T-helper 17 cell (primary cell): Measurements from ENCODE around the gene IKBKE. TPM values are rescaled to one million over a fixed set of nuclear protein-coding genes. Genes with fewer than 3 reads are reported as not detected.

Experiments
- ATAC-seq: fragments of 150-1000 bp; cut with Tn5 transposase; 2 replicates; pipeline ENCODE4 v1.10.0; 2021; ENCODE audit warnings: mild to moderate bottlenecking, moderate library complexity
- DNase-seq, 3 donors: peaks; one replicate each; pipeline versions ENCODE4 v3.0.0 to v3.0.0-alpha.2; 2020 to 2021
- H3K9me3 ChIP-seq: one replicate; pipeline ENCODE4 v1.7.0; 2013; ENCODE audit warnings: low read length, mild to moderate bottlenecking; ENCODE audit not compliant: control insufficient read depth, poor library complexity, severe bottlenecking
- H3K27ac Mint-ChIP-seq: one replicate; pipeline ENCODE4 v1.8.0; 2022; ENCODE audit warnings: mild to moderate bottlenecking, moderate library complexity, mixed read lengths
- H3K27me3 Mint-ChIP-seq: one replicate; pipeline ENCODE4 v1.8.0; 2022; ENCODE audit warnings: mixed read lengths
- H3K36me3 Mint-ChIP-seq: one replicate; pipeline ENCODE4 v1.8.0; 2022; ENCODE audit warnings: low read depth, mixed read lengths
- H3K4me1 Mint-ChIP-seq: one replicate; pipeline ENCODE4 v1.8.0; 2022; ENCODE audit warnings: mild to moderate bottlenecking, mixed read lengths
- H3K4me3 Mint-ChIP-seq: one replicate; pipeline ENCODE4 v1.8.0; 2022; ENCODE audit warnings: mild to moderate bottlenecking, moderate library complexity, mixed read lengths
- total RNA-seq, 4 donors: library from RNA in 2 of 4; stranded (reverse) in 2 of 4; gene quantifications; one replicate each; pipeline ENCODE4 v1.2.3 and lab custom pipeline; 2022 to 2026

IKBKE gene
- total RNA-seq, 2 donors from 2014 or later = 48.5 to 72.5 TPM

- Mint-ChIP-seq H3K4me1 (no peaks in the 10 kb centered on the region), H3K27me3 (no peaks in the 10 kb centered on the region), H3K27ac (no peak overlapping the region), H3K36me3 (no peaks in the 10 kb centered on the region), H3K4me3 (no peak overlapping the region)
- no peaks in the 10 kb centered on the region for H3K9me3 ChIP-seq
- DNase-seq (no peak), ATAC-seq (no peak)
Observed at GRCh38 chr1:206538901-206539640, 68.8 kb downstream of the IKBKE start.

GRCh38 chr1:206540044-206540780 is 69.9 kb downstream of the IKBKE start:
- DNase-seq = no peak
- Mint-ChIP-seq H3K4me1 (peaks cover 5% of the 10 kb centered on the region), H3K27me3 (no peaks in the 10 kb centered on the region), H3K27ac (no peak overlapping the region), H3K36me3 (no peaks in the 10 kb centered on the region), H3K4me3 (no peak overlapping the region)
- ATAC-seq = no peak
- H3K9me3 ChIP-seq = no peaks in the 10 kb centered on the region

- DNase-seq = no peak
- Mint-ChIP-seq H3K36me3 (no peaks in the 10 kb centered on the region), H3K27ac (no peak overlapping the region), H3K27me3 (no peaks in the 10 kb centered on the region), H3K4me1 (peaks cover 10% of the 10 kb centered on the region), H3K4me3 (no peak overlapping the region)
- H3K9me3 ChIP-seq = no peaks in the 10 kb centered on the region
- ATAC-seq = no peak
Observed at GRCh38 chr1:206541236-206541833, 71.1 kb downstream of the IKBKE start.

GRCh38 chr1:206544562-206545257 is 74.4 kb downstream of the IKBKE start:
- peak; percentile 68 to 77 (median 70) for DNase-seq
- Mint-ChIP-seq H3K4me1 (peaks cover 13% of the 10 kb centered on the region), H3K4me3 (no peak overlapping the region), H3K36me3 (peaks cover 2% of the 10 kb centered on the region), H3K27me3 (no peaks in the 10 kb centered on the region), H3K27ac (peak overlapping the region; percentile 37)
- peak; percentile 92 for ATAC-seq
- no peaks in the 10 kb centered on the region for H3K9me3 ChIP-seq

GRCh38 chr1:206545351-206545750 is 75.1 kb downstream of the IKBKE start:
- Mint-ChIP-seq H3K4me3 (no peak overlapping the region), H3K36me3 (peaks cover 2% of the 10 kb centered on the region), H3K27me3 (no peaks in the 10 kb centered on the region), H3K4me1 (peaks cover 17% of the 10 kb centered on the region), H3K27ac (peak overlapping the region; percentile 37)
- DNase-seq (no peak), ATAC-seq (peak; percentile 27)
- H3K9me3 ChIP-seq = no peaks in the 10 kb centered on the region

Other genes with a start within 250 kb of the IKBKE start
- gene RASSF5, start 37.1 kb downstream of the IKBKE start, total RNA-seq = 100 to 1,000 TPM; 177 to 188 TPM
- 10 to 100 TPM; 43.6 to 45.4 TPM for gene EIF2D, start 142.0 kb downstream of the IKBKE start, total RNA-seq
- gene DYRK3, start 165.1 kb downstream of the IKBKE start, total RNA-seq = 1 to 10 TPM; 3.0 to 3.6 TPM
- gene MAPKAPK2, start 214.4 kb downstream of the IKBKE start, total RNA-seq = 100 to 1,000 TPM; 181 to 182 TPM